WTC11 (cell line): Measurements from ENCODE around the gene ZCWPW1. TPM values are rescaled to one million over a fixed set of nuclear protein-coding genes. Genes with fewer than 3 reads are reported as not detected.
A peak's percentile ranks its signal among the peaks of the same experiment; 100 is the strongest.

Source experiments
- ATF3 ChIP-seq: sonication (generic); formaldehyde crosslinking; conservative IDR thresholded peaks from 2 replicates; pipeline ENCODE4 v1.8.1; 2022; ENCODE audit warnings: mild to moderate bottlenecking, missing genetic modification reagents
- ATF6 ChIP-seq: sonication (generic); formaldehyde crosslinking; IDR thresholded peaks from 2 replicates; pipeline ENCODE4 v1.8.1; 2023; ENCODE audit warnings: mild to moderate bottlenecking, missing genetic modification reagents
- CREB1 ChIP-seq: sonication (generic); formaldehyde crosslinking; IDR thresholded peaks from 2 replicates; pipeline ENCODE4 v1.8.0; 2023; ENCODE audit warnings: mild to moderate bottlenecking, missing genetic modification reagents
- CREM ChIP-seq: sonication (generic); formaldehyde crosslinking; IDR thresholded peaks from 2 replicates; pipeline ENCODE4 v1.8.1; 2022; ENCODE audit warnings: mild to moderate bottlenecking, missing genetic modification reagents, moderate library complexity
- ELF4 ChIP-seq: sonication (generic); formaldehyde crosslinking; IDR thresholded peaks from 2 replicates; pipeline ENCODE4 v1.8.1; 2022; ENCODE audit warnings: low read depth, mild to moderate bottlenecking, moderate library complexity, missing genetic modification reagents
- ETV6 ChIP-seq: sonication (generic); formaldehyde crosslinking; IDR thresholded peaks from 2 replicates; pipeline ENCODE4 v1.8.1; 2022; ENCODE audit warnings: mild to moderate bottlenecking, missing genetic modification reagents
- FOXK1 ChIP-seq: sonication (generic); formaldehyde crosslinking; IDR thresholded peaks from 2 replicates; pipeline ENCODE4 v1.8.0; 2022; ENCODE audit warnings: mild to moderate bottlenecking, moderate library complexity, missing genetic modification reagents
- GABPB1 ChIP-seq: sonication (generic); formaldehyde crosslinking; IDR thresholded peaks from 2 replicates; pipeline ENCODE4 v1.8.1; 2023; ENCODE audit warnings: mild to moderate bottlenecking, missing genetic modification reagents
- IRF1 ChIP-seq: sonication (generic); formaldehyde crosslinking; IDR thresholded peaks from 2 replicates; pipeline ENCODE4 v1.8.0; 2023; ENCODE audit warnings: missing genetic modification reagents
- MAX ChIP-seq: sonication (generic); formaldehyde crosslinking; IDR thresholded peaks from 2 replicates; pipeline ENCODE4 v1.8.0; 2022; ENCODE audit warnings: mild to moderate bottlenecking, missing genetic modification reagents
- MYBL2 ChIP-seq: sonication (generic); formaldehyde crosslinking; IDR thresholded peaks from 2 replicates; pipeline ENCODE4 v1.8.1; 2023; ENCODE audit warnings: mild to moderate bottlenecking, moderate library complexity, missing genetic modification reagents
- NFATC4 ChIP-seq: fragments of 250-450 bp; sonication (Bioruptor Pico); IDR thresholded peaks from 2 replicates; pipeline ENCODE4 v1.9.0; 2021; ENCODE audit warnings: mild to moderate bottlenecking
- NFE2L1 ChIP-seq: sonication (generic); formaldehyde crosslinking; IDR thresholded peaks from 2 replicates; pipeline ENCODE4 v1.8.1; 2023; ENCODE audit warnings: missing genetic modification reagents
- SP1 ChIP-seq: sonication (generic); formaldehyde crosslinking; conservative IDR thresholded peaks from 2 replicates; pipeline ENCODE4 v1.8.1; 2022; ENCODE audit warnings: missing genetic modification reagents
- TEAD1 ChIP-seq: sonication (generic); formaldehyde crosslinking; IDR thresholded peaks from 2 replicates; pipeline ENCODE4 v1.8.0; 2022; ENCODE audit warnings: mild to moderate bottlenecking, missing genetic modification reagents
- USF1 ChIP-seq: sonication (generic); formaldehyde crosslinking; IDR thresholded peaks from 2 replicates; pipeline ENCODE4 v1.8.0; 2022; ENCODE audit warnings: mild to moderate bottlenecking, missing genetic modification reagents
- ZMAT4 ChIP-seq: fragments of 250-450 bp; sonication (Bioruptor Pico); IDR thresholded peaks from 2 replicates; pipeline ENCODE4 v1.9.0; 2021; ENCODE audit warnings: mild to moderate bottlenecking
- ZNF232 ChIP-seq: sonication (generic); formaldehyde crosslinking; IDR thresholded peaks from 2 replicates; pipeline ENCODE4 v1.8.0; 2022; ENCODE audit warnings: mild to moderate bottlenecking, missing genetic modification reagents
- ZNF281 ChIP-seq: sonication (generic); formaldehyde crosslinking; IDR thresholded peaks from 2 replicates; pipeline ENCODE4 v1.8.0; 2023; ENCODE audit warnings: mild to moderate bottlenecking, missing genetic modification reagents
- ZNF416 ChIP-seq: fragments of 250-450 bp; sonication (Bioruptor Pico); IDR thresholded peaks from 2 replicates; pipeline ENCODE4 v1.9.0; 2021; ENCODE audit warnings: mild to moderate bottlenecking, inconsistent platforms
- total RNA-seq: library from RNA; stranded (reverse); gene quantifications from 3 replicates; pipeline ENCODE4 v1.2.3, GENCODE V29; 2021
- TF ChIP-seq, protein P1 (sequence below): sonication (generic); formaldehyde crosslinking; IDR thresholded peaks from 2 replicates; pipeline ENCODE4 v1.8.1; 2023; ENCODE audit warnings: mild to moderate bottlenecking, missing genetic modification reagents, borderline replicate concordance
- TF ChIP-seq, protein P2 (sequence below): fragments of 250-450 bp; sonication (Bioruptor Pico); IDR thresholded peaks from 2 replicates; pipeline ENCODE4 v1.8.0; 2021; ENCODE audit warnings: mild to moderate bottlenecking
- TF ChIP-seq, protein P3 (sequence below): fragments of 250-450 bp; sonication (Bioruptor Pico); IDR thresholded peaks from 2 replicates; pipeline ENCODE4 v1.9.0; 2021; ENCODE audit warnings: moderate library complexity, mild to moderate bottlenecking, inconsistent platforms, borderline replicate concordance

Gene ZCWPW1
- total RNA-seq, 1 experiment from 2014 or later: 1.4 TPM

DNA sequence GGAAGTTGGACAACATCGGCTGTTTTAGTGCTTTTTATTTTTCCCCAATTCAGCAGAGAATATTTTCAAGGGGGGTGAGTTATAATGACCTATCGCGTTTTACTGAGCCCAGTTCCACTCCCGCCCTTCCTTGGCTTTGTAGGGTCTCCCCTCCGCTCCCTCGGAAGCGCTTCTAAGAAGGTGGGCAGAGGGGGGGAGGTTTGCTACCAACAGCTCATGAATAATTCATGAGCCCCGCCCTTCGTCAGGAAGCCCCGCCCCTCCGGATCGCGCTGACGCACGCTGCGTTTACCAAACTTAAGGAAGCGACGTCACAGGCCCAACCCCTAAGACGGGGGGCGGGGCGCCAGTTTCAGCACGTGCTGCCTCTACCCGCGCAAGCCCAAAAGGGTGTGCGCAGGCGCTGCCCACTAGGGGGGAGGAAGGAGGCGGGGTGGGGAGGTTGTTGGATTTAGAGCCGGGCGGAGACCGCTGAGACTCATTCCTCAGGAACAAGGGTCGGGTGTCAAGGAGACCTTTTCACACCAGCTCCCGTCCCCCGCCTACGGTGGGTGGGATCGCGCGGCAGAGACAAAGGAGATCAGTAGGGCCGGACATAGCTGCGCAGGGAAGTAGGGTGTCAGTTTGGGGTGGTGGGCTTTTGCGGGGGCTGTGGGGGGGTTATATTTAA, 599 bp upstream of the ZCWPW1 start (continued):
- TF ChIP-seq, protein P1, sequence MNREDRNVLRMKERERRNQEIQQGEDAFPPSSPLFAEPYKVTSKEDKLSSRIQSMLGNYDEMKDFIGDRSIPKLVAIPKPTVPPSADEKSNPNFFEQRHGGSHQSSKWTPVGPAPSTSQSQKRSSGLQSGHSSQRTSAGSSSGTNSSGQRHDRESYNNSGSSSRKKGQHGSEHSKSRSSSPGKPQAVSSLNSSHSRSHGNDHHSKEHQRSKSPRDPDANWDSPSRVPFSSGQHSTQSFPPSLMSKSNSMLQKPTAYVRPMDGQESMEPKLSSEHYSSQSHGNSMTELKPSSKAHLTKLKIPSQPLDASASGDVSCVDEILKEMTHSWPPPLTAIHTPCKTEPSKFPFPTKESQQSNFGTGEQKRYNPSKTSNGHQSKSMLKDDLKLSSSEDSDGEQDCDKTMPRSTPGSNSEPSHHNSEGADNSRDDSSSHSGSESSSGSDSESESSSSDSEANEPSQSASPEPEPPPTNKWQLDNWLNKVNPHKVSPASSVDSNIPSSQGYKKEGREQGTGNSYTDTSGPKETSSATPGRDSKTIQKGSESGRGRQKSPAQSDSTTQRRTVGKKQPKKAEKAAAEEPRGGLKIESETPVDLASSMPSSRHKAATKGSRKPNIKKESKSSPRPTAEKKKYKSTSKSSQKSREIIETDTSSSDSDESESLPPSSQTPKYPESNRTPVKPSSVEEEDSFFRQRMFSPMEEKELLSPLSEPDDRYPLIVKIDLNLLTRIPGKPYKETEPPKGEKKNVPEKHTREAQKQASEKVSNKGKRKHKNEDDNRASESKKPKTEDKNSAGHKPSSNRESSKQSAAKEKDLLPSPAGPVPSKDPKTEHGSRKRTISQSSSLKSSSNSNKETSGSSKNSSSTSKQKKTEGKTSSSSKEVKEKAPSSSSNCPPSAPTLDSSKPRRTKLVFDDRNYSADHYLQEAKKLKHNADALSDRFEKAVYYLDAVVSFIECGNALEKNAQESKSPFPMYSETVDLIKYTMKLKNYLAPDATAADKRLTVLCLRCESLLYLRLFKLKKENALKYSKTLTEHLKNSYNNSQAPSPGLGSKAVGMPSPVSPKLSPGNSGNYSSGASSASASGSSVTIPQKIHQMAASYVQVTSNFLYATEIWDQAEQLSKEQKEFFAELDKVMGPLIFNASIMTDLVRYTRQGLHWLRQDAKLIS (CRISPR knock-in tag): no peak
- TF ChIP-seq USF1 (CRISPR knock-in tag) (peak; percentile 92), GABPB1 (CRISPR knock-in tag) (peak; percentile 80), MYBL2 (CRISPR knock-in tag) (peak; percentile 86), SP1 (CRISPR knock-in tag) (peak; percentile 83), ETV6 (CRISPR knock-in tag) (peak; percentile 23), ZMAT4 (peak; percentile 24; the same call in 1 of the 2 replicates), TEAD1 (CRISPR knock-in tag) (peak; percentile 20; the same call in 1 of the 2 replicates), MAX (CRISPR knock-in tag) (peak; percentile 95), ZNF281 (CRISPR knock-in tag) (peak; percentile 80; the same call in 1 of the 2 replicates), IRF1 (CRISPR knock-in tag) (no peak), ELF4 (CRISPR knock-in tag) (0 out of 2 replicates have a peak, but pooled peaks have one; percentile 52), ZNF416 (CRISPR knock-in tag) (peak; percentile 70; the same call in 1 of the 2 replicates), NFATC4 (CRISPR knock-in tag) (peak; percentile 70; the same call in 1 of the 2 replicates), ATF6 (CRISPR knock-in tag) (no peak), CREM (CRISPR knock-in tag) (peak; percentile 83), FOXK1 (CRISPR knock-in tag) (peak; percentile 89; the same call in 1 of the 2 replicates), ZNF232 (0 out of 2 replicates have a peak, but pooled peaks have one; percentile 15), ATF3 (CRISPR knock-in tag) (no peak), NFE2L1 (CRISPR knock-in tag) (peak; percentile 12; the same call in 1 of the 2 replicates), CREB1 (CRISPR knock-in tag) (peak; percentile 61; the same call in 1 of the 2 replicates)
- TF ChIP-seq, protein P2, sequence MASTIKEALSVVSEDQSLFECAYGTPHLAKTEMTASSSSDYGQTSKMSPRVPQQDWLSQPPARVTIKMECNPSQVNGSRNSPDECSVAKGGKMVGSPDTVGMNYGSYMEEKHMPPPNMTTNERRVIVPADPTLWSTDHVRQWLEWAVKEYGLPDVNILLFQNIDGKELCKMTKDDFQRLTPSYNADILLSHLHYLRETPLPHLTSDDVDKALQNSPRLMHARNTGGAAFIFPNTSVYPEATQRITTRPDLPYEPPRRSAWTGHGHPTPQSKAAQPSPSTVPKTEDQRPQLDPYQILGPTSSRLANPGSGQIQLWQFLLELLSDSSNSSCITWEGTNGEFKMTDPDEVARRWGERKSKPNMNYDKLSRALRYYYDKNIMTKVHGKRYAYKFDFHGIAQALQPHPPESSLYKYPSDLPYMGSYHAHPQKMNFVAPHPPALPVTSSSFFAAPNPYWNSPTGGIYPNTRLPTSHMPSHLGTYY (CRISPR knock-in tag): peak; percentile 48; the same call in 1 of the 2 replicates
- TF ChIP-seq, protein P3, sequence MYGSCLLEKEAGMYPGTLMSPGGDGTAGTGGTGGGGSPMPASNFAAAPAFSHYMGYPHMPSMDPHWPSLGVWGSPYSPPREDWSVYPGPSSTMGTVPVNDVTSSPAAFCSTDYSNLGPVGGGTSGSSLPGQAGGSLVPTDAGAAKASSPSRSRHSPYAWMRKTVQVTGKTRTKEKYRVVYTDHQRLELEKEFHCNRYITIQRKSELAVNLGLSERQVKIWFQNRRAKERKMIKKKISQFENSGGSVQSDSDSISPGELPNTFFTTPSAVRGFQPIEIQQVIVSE (CRISPR knock-in tag): no peak
